CD1c-positive myeloid dendritic cell (primary cell): Measurements from ENCODE around the gene CBR4.

ENCODE experiments used
- DNase-seq: peaks from one replicate; pipeline ENCODE4 v3.0.0-alpha.2; 2016; ENCODE audit errors: extremely low spot score

Gene CBR4

DNA sequence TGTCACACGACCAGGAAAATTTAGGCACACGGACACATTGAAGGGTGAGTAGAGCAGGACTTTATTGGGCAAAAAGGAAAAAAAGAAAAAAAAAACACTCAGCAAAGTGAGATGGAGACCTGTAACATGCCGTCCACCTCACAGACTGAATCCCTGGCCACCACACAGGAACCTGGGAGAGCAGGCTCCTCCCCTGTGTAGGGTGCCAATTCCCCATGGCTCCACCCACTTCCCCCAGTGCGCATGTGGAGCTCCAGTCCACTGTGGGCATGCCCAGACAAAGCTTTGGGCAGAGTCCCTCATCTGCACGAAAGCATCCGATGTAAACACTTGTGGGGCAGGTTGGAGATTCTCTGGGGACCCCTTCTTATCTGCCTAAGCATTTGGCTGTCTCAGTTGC is 23.6 kb upstream of the CBR4 start:
- DNase-seq = no peak

GRCh38 chr4:169032883-169033645 is 23.0 kb upstream of the CBR4 start:
- no peak for DNase-seq

DNA sequence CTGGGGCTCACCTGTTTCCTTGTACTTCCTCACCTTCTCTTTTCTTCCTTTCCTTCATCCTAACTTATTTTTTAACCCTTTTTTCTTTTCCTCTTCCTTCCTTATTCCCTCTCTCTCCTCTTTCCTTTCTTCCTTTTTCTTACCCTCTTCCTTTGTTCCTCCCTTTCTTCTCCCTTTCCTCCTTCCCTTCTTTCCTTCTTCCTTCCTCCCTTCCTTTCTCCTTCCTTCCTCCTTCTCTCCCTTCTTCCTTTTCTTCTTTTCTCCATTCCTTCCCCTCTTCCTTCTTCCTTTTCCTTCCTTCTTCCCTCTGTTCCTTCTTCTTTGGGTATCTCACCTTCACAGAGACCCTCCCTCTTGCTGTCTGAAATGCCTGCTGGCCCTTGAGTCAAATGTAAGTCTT is 22.1 kb upstream of the CBR4 start:
- DNase-seq = no peak

- DNase-seq = no peak
Measured at GRCh38 chr4:169031392-169031791, 21.3 kb upstream of the CBR4 start.

DNA sequence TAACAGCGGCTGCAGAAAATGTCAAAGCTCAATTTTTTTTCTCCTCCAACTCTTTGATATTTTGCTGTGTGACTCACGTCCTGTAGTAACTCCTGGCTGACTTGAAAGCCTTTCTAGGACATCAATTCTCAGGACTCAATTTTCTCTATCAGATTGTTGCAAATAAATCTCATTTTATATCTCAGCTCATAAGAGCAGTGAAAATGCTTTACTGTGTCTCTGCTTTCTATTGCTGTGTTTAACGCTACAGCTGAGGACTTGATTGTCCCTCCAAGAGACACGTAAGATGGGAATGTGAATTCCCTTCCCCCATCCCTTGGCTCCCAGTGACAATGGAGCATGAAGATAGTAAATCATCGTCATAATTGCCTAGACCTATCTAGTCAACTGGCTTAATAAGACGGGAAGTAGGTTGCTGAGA is 20.5 kb upstream of the CBR4 start:
- DNase-seq = no peak

DNA sequence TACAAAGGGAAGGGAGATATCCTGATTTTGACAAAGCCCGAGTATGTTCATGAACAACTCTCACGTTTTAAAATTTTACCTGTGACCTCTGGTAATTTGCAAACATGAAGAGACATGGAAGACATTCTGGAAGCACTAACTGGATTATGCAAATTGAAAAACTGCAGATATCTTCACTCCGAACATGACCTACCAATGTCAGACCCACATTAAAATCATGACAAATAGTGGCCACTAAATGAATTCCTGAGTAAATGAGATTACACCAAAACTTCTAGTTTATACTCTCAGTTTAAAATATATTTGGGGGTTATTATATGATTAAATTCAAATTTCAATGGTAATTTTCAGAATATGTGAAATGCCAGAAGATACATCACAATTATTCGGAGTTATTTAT is 19.9 kb upstream of the CBR4 start:
- no peak for DNase-seq

DNA sequence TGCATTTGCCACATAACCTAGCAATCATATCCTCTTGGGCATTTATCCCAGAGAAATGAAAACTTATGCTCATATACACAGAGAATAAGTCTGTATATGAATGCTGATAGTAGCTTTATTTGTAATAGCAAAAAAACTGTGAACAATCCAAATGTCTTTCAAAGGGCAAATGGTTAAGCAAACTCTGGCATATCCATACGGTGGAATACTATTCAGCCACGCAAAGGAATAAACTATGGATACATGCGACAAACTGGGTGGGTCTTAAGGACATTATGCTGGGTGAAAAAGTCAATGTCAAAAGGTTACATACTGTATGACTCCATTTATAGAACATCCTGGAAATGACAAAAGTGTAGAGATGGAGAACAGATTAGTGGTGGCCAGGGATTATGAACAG is 17.6 kb upstream of the CBR4 start:
- DNase-seq = no peak

DNA sequence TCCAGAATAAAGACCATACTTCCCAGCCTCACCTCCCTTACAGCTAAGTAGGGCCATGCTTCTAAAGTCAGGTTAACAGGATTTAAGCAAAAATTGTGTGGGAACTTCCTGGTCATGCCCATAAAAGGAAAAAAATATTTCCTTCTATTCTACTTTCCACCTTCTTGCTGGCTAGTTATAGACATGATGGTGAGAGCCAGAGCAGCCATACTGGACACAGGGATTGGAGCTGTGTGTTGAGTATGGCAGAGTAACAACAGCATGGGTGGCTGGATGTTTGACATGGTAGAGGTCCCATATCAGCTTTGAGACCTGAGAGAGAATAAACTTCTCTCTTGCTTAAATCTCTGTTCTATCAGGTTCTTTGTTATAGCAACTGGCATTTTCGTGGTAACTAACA is 15.1 kb upstream of the CBR4 start:
- DNase-seq = no peak

DNA sequence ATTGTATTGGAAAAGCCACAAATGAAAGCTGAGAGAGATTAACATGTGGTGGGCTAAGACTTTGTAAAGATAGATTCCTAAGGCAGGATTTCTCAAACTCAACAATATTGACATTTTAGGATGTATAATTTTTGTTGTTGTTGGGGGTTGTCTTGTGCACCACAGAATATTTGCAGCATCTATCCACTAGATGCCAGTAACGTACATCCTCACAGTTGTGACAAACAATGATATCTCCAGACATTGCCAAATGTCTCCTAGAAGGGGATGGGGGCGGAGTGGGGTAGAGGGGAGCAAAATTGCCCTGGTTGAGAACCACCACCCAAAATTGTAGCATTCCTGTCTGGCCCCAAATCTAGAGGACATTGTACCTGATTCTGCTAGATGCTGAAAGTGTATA is 14.7 kb upstream of the CBR4 start:
- no peak for DNase-seq

DNA sequence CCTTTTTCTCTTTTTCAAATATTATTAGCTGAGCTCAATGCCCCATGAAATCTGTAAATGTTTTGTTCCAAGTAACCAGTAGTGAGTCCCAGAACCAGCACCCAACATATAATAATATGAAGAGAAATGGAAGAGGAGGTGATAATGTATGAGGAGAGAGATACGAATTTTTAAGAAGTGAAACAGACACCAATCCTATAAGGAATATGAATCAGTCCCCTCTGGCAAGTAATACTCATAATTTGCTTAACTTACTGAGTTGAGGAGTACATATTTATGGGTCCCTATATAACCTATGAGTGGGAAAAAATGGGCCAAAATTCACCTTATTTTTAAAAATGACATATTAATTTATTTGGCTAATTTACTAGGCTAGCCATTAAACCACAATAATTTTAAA is 8.4 kb upstream of the CBR4 start:
- no peak for DNase-seq

- no peak for DNase-seq
Measured at GRCh38 chr4:169017971-169018370, 7.9 kb upstream of the CBR4 start.

DNA sequence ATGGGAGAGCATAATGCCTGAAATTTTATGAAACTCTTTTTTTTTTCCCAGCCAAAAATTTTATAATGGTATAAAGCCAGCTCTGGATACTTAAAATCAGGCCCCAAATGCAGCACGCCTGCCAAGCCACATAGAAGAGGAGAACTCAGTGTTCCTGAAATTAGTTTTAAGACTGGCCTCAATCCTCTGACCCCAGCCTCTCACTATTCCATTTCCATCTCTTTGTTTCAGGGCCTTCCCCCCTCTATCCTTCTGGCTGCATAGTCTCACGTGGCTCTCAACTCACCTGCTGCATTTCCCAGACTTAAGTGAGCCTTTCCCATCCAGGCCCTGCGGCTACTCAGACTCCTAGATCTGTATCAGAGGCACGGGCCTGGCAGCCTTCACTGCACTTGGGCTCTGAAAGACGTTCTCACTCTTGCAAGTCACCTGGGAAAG is 5.2 kb upstream of the CBR4 start:
- no peak for DNase-seq

DNA sequence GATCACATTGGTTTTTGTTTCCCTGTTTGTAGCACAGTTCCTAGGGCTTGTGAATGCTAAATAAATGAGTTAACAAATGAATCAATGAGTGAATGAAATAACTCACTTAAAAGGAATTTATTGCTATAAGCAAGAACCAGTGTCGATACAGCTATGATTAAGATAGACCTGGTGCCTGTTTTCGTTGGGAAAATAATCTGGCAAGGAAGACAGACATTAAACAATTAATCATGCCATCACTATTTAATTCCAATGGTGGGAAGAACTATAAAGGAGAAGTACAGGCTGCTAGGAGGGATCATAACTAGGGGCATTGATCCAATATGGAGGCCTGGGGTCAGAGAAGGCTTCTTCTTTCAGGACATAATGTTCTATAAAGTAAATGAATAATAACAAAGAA is 4.5 kb upstream of the CBR4 start:
- no peak for DNase-seq

DNA sequence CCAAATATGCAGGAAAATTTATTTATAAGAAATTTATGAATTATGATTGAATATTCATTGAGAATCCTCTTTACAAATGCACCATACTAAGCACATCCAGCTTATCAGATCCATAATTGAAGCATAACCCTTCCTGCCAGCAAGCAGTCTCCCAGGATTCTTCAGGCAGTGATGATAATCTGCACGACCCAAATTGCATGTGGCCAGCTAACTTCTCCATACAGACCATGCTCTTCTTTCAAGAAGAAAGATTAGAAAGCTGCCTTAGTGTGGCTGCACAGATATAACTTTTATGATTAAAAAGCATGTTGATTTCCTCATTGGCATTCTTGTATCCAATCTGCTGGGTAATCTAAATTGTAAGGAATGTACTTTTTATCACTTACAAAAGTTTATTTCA is 3.3 kb upstream of the CBR4 start:
- no peak for DNase-seq

GRCh38 chr4:169012049-169012448 is 2.0 kb upstream of the CBR4 start:
- no peak for DNase-seq

DNA sequence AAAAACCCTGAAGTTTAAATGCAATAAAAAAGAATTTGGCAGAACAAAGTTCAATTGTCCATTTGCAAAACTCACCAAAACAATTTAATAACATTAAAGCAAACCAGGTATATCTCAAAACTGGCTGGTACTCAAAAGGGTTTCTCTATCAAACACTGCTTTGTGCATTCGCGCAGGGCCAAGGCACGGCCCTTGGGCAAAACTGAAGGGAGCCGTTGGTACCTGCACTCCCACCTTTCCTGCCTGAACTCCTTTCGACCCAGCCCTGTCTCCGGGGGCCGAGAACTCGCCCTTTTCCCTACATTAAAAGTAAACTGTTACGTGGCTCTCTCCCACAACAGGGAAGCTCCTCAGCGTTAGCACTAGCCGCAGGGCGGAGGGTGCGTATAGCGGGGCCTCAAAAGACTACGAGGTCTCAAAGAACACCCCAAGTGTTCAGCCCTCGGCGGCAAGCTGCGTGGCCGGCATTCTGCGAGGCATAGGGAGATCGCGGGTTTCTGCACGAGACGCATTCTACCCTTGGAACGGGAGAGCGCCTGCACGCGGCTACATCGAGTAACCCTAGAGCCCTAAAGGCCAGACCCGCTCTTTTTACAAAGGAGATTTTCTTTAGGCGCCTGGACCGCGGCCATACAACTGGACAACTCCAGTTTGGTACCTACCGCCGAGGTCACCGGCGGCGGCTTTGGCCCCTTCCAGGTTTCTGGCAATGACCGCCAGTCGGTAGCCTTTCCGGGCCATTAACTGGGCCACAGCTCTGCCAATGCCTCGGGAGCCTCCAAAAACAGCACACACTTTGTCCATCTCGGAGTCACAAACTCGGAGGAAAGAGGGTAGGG is 550 bp downstream of the CBR4 start:
- peak; percentile 48 for DNase-seq

DNA sequence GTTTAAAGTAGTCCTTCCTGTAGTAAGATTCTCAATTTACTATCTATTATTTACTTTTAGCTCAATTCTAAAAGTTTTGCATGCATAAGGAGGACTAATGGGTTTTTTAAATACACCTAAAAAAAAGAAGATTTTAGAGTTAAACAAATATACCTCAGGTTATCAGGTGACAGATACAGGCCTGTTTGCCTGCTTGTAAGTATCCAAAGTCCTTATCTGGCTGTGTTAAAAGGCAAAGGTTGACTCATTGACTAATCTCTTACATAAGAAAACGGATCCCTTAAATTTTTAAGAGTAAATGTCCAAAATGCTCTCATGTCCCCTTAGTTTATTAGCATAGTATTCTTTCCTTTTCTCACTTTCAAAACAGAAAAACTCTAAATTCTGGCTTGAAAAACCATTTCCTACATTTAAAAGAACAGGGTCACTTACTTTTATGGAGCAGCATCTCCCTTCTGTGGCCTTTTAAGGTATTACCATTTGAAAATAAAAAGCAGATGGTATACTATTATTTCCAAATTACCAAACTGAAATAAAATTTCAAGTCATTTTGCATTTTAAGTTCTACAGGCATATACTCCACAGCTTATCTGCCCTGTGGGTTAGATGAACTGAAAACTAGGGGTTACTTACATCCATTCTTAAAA is 4.5 kb downstream of the CBR4 start:
- no peak for DNase-seq

- no peak for DNase-seq
Measured at GRCh38 chr4:169000315-169000714, 9.7 kb downstream of the CBR4 start.

DNA sequence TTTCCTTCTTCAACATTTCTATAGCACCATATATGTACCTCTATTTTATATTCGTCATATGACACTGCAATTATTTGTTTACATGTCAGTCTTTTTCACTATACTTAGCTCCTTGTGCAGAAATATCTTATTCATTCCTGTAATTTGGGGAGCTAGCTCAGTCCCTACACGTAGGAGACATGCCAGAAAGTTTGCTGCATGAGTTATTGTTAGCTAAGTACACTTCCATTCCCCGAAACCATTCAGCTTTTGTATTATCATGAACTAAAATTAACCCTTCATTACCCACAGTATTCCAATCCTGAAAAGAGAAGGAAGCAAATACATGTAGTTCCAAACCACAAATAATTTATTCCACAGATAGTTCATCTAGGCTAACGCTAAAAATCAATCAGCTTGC is 10.2 kb downstream of the CBR4 start:
- no peak for DNase-seq

DNA sequence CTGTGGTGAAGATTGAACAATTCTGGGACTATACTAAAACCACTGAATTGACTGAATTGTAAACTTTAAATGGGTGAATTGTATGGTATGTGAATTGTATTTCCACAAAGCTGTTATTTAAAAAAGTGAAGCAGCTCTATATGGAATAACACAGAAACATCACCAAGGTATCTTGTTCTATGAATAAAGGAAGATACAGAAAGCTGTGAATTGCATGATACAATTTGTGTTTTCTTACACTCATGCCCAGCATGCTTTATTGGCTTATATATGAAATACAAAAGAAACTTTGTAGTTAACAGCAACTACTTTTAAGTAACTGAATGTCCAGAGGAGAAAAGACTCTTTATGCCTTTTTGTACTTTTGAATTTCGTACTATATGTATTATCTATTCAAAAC is 11.5 kb downstream of the CBR4 start:
- DNase-seq = no peak

DNA sequence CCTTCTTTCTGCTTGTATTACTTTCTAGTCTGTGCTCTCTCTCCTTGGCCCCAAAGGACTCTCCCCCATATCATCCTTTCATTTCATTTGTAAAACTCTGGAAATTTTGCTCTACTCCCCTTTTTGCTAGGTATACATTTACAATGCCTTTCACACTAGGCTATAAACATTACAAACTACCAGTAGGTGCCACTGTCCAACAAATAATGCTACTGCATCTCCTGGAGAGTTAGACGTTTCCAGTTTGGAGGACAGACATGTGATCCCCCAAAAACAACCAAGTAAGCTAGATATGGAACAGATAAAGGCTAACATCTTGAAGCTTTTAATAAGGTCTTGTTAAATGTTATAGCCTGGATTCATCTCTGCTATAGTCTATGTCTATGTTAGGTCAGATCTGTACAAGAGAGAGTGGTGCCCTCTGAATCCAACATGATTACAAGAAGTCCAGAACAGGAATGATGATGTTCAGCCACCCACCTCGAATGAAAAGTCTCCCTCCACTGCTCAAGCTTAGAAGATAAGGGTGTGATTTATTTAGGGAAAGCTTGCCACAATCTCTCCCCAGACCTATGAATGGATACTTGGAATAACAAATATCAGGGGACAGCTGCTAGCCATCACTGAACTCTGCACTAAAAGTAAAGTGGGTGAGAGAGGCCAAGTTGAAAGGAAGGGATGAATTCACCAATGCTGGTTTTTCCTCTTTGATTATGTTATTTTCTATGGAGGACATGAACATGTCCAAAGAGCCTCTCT is 14.3 kb downstream of the CBR4 start:
- DNase-seq = no peak

DNA sequence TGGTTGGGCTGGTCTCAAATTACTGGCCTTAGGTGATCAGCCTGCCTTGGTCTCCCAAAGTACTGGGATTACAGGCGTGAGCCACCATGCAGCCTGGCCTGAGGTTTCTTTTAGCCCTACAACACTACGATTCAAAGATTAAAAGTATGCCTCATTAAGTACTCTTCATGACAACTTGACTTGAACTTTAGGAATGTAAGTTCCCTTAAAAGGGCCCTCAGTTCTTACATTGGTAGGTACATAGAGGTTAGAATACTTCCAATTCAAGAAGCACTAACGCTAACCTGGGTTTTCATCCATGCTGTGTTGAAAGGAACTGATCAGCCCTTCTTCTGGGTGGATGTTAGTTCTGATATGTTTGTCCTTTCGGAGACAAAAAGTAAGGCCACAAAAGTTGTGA is 15.1 kb downstream of the CBR4 start:
- DNase-seq = no peak
